AG10803 (cell line): ENCODE measurements around the gene RRAGC.

Experiments used
- DNase-seq: peaks from one replicate; pipeline ENCODE4 v3.0.0; 2010; ENCODE audit warnings: low read depth
- H3K4me3 ChIP-seq: 2 replicates; pipeline ENCODE4 v1.5.1; 2011; ENCODE audit warnings: mild to moderate bottlenecking, low read length, control low read depth
- TF ChIP-seq, protein P1 (sequence below): conservative IDR thresholded peaks from 2 replicates; pipeline ENCODE4 v1.5.1; 2011; ENCODE audit warnings: mild to moderate bottlenecking, low read length, control low read depth, inconsistent platforms

The RRAGC gene

GRCh38 chr1:38791164-38791515 lies 68.4 kb downstream of the RRAGC start:
- no peak overlapping the region for H3K4me3 ChIP-seq
- DNase-seq: no peak
- TF ChIP-seq, protein P1, sequence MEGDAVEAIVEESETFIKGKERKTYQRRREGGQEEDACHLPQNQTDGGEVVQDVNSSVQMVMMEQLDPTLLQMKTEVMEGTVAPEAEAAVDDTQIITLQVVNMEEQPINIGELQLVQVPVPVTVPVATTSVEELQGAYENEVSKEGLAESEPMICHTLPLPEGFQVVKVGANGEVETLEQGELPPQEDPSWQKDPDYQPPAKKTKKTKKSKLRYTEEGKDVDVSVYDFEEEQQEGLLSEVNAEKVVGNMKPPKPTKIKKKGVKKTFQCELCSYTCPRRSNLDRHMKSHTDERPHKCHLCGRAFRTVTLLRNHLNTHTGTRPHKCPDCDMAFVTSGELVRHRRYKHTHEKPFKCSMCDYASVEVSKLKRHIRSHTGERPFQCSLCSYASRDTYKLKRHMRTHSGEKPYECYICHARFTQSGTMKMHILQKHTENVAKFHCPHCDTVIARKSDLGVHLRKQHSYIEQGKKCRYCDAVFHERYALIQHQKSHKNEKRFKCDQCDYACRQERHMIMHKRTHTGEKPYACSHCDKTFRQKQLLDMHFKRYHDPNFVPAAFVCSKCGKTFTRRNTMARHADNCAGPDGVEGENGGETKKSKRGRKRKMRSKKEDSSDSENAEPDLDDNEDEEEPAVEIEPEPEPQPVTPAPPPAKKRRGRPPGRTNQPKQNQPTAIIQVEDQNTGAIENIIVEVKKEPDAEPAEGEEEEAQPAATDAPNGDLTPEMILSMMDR: no peak

DNA sequence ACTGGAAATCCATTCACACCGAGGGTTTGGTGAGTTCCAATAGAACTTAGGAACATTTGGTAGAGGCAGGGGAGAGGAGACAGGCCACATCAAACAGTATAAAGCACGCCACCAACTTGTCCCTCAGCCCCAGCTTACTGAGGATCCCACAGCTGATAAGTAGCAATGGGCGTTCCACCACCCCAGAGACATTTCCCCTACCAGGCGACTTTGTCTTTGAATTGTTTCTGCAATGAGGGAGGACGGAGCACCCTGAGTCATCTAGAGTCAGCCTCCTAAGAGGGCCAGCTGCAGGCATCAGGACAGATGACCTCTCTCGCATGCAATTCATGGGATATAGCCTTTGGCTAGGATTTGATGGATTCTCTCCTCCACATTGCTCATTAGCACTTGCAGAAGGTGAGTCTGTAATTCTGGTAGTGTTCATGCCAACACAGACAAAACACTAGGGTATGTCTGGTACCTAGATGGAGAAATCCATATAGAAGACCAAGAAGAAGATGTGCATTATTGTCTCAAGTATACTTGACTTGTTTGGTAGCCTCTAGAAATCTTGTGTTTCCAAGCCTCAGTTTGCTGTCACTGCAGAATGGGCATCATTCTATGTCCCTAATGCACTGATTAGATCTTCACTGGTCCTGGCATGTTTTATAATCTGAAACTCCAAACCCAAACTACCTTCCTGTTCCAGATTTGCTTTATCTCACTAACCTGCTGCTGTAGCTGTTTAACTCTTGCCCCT lies 69.0 kb downstream of the RRAGC start:
- no peak overlapping the region for H3K4me3 ChIP-seq
- no peak for DNase-seq
- TF ChIP-seq, protein P1: no peak

- no peak overlapping the region for H3K4me3 ChIP-seq
- DNase-seq: no peak
- TF ChIP-seq, protein P1: no peak
These were observed 69.9 kb downstream of the RRAGC start for GRCh38 chr1:38789498-38790169.

DNA sequence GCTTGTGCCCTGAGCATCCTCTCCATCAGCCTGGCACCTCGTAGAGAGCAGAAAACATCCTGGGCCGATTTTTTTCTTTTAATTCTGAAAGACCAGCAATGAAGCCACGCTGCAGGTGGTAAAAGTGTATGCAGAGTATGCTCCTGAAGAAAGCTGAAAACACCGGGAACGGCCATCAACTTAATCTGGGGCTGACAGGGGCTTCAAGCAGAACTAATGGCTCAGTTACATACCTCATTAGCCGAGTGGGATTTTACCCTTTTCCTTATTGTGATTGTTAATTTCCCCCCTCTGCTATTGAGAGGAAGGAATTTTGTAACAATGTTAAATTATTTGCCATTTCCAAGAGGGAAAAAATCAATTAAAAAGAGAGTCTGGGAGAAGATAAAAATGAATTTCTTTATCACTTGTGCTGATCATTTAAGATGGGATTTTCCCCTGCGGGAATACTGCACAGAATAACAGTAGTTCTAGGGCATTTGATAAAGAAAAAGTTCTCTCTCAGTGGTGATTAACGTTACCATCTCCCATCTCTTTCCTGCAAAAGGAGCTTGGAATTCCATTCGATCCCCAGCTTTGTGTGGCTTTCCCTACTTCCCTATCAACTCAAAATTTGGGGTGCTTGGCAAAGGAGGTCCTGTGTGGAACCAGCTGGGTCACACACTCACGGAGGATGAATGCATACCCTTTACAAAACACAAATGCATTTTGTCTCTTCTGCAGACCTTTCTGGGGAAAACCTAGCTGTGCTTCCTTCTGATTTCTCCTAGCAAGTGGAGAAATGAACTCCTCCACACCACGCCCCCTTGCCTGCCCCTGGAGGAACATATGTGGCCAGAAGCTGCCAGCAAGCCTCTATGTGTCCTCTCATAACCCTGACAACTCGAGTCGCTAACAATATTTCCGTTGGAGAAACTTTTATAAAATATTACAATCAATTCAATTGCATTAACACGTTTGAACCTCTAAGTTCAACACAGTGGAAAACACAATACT lies 70.9 kb downstream of the RRAGC start:
- TF ChIP-seq, protein P1: no peak
- no peak overlapping the region for H3K4me3 ChIP-seq
- DNase-seq: no peak
